PC-3 (cell line): ENCODE results near the gene MAP1B.

Source experiments
- CTCF ChIP-seq: fragments of 300-600 bp; sonication (generic); conservative IDR thresholded peaks from 2 replicates; pipeline ENCODE4 v1.5.1; 2017; ENCODE audit warnings: antibody characterized with exemption, low read depth, mild to moderate bottlenecking, low read length
- EZH2 ChIP-seq: fragments of 300-600 bp; sonication (generic); IDR thresholded peaks from one replicate; pipeline ENCODE4 v1.6.1; 2017; ENCODE audit warnings: antibody characterized with exemption, mild to moderate bottlenecking, low read length; ENCODE audit not compliant: unreplicated experiment
- EZH2phosphoT487 ChIP-seq: fragments of 300-600 bp; sonication (generic); IDR thresholded peaks from 2 replicates; pipeline ENCODE4 v1.6.1; 2018; ENCODE audit warnings: mild to moderate bottlenecking, antibody characterized with exemption, low read length, borderline replicate concordance

DNA sequence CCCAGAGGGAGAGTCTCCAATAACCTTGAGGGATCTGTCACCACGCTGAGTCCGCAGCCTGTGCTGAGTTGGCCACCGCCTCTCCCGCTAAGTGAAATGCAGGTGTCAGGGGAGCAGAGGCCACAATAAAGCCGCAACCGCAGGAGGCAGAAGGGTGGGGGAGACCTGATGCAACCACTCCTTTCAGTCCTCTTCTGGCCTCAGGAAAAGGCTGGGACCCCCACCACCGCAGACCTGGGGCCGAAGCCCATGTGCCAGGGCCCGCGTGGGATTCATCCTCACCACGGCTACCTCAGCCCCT is 576 bp downstream of the MAP1B start:
- TF ChIP-seq CTCF = no peak
- no peak for TF ChIP-seq EZH2
- no peak for TF ChIP-seq EZH2phosphoT487
